H54 (cell line): Measurements from ENCODE around the gene SH3D21.

Experiments
- DNase-seq: peaks from one replicate; pipeline ENCODE4 v3.0.0; 2011; ENCODE audit warnings: low spot score, mixed read lengths; ENCODE audit not compliant: insufficient read length
- FAIRE-seq: peaks from 3 replicates; lab custom pipeline; 2011; peaks lifted over from hg19 to GRCh38; lab: Jason Lieb, UNC
- POLR2A ChIP-seq: IDR thresholded peaks from 2 replicates; pipeline ENCODE4 v1.6.1; 2011; ENCODE audit warnings: low read depth, mild to moderate bottlenecking, low read length

Gene SH3D21

DNA sequence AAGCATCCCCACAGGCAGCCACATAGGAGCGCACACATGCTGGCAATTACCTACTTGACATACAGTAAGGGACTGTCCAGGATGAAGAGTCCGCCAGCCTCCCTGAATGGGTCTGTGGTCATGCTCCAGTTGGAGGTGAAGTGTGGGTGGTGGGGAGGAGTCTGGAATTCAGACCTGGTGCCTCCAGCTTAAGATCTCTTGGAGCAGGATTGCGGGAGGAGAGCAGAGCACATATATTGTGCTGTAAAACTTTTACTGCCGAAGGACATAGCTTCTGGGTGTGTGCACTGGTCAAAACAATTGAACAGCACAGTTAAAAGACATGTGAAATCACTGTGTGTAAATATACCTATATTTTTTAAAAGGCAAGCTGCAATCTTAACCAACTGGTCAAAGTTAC lies 61.6 kb downstream of the SH3D21 start:
- TF ChIP-seq POLR2A = no peak
- FAIRE-seq = no peak
- DNase-seq = no peak

DNA sequence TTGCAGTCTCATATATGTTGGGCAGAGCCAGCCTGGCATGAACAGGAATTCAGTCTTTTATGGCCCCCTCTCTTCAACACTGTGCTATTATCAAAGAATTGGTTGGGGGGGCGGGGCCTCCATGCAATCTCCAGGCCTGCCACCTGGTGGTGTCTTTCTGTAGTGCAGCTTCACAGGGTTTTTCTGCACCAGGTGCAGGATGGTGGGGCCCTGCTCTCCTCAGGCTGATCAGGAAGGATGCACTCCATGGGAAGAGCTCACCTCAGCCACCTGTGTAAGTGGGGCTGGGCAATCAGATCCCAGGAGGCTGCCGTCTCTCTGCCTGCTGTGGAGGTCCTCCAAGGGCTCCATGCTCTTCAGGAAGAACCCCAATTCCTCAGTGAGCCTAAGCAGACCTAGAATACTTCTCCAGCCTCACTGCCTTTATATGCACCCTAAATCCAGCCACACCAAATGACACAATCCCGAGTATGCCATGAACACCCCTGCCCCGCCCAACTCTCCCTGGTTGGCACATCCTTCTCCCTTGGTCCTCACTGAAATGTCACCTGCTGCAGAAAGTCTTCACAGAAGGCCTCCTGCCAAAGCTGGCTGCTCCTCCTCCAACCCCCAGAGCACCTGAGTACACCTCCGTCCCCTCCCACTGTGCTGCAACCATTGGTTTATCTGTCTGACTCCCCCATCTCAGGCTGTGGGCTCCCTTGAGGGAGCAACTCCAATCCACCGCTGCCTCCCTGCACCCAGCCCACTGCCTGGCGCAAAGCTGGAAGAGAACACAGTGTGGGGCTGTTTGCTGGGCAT lies 63.1 kb downstream of the SH3D21 start:
- no peak for TF ChIP-seq POLR2A
- DNase-seq (peak; percentile 54), FAIRE-seq (no peak)
